Erythroblast (primary cell): ENCODE results near the gene FILIP1L.

Experiments used
- GATA1 ChIP-seq: IDR thresholded peaks from 2 replicates; pipeline ENCODE4 v1.6.1; 2011; ENCODE audit warnings: low read depth, mild to moderate bottlenecking, control low read depth, low read length, moderate library complexity
- POLR2A ChIP-seq: IDR thresholded peaks from 2 replicates; pipeline ENCODE4 v1.6.1; 2011; ENCODE audit warnings: mild to moderate bottlenecking, low read length

DNA sequence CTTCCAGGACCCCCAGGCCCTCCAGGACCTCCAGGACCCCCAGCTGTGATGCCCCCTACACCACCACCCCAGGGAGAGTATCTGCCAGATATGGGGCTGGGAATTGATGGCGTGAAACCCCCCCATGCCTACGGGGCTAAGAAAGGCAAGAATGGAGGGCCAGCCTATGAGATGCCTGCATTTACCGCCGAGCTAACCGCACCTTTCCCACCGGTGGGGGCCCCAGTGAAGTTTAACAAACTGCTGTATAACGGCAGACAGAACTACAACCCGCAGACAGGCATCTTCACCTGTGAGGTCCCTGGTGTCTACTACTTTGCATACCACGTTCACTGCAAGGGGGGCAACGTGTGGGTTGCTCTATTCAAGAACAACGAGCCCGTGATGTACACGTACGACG is 318.7 kb downstream of the FILIP1L start:
- TF ChIP-seq POLR2A (no peak), GATA1 (no peak)
